GM21717 (cell line): ENCODE results near the gene MAT2B.

Experiments used
- ATAC-seq: cut with Tn5 transposase; IDR thresholded peaks from one replicate; pipeline ENCODE4 v1.9.1; 2021; ENCODE audit warnings: mild to moderate bottlenecking, moderate library complexity; ENCODE audit not compliant: unreplicated experiment

MAT2B gene

DNA sequence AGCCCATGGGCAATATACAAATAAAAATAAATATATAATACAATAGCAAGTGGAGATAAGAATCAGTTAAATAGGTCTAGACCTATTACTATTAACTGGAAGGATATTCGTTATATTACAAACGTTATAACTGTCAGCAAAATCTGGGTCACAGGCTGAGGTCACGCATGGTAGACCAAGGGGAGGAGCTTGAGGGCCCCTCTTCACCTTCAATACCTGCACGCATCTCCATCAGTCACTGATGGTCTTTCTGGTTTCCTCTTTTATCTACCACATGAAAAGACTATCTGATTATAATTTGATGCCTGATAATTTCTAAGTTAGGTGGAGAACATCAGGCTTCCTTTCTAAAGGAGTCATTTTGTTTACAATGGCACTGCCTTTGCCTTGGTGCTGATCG, 43.2 kb downstream of the MAT2B start:
- no peak for ATAC-seq

DNA sequence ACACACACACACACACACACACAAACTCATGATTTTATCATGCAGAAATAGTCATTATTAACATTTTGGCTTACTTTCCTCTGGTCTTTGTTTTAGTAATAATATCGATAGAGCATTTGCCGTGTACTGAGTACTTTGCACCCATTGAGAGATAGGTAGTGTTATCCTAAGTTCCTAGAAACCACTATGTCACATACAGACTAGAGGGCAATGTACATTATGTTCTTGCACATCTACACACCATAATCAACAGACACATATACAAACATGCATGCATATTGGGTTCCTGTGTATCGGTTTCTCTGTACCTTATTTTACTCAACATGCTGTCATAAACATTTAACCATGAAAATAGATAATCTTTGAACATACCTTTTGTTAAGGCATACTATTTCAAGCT, 45.7 kb downstream of the MAT2B start:
- no peak for ATAC-seq

DNA sequence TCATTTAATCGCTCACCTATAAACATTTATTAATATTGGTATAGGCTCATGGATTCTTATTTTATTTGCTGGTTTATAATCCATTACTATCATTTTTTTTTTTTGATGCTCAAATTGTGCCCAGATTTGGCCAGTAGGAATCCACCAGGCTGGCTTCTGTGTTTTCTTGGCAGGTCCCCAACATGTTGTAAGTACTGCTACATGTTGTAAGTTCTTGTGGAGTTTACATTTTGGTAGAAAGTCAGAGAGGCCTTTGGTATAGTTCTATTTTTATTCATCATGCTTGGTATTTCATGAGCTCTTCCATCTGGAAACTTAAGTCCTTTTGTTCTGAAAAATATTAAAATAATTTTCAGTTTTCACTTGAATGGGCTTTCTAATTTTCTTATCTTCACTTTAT, 47.1 kb downstream of the MAT2B start:
- no peak for ATAC-seq

- ATAC-seq: no peak
Measured at GRCh38 chr5:163561339-163561738, 55.9 kb downstream of the MAT2B start.

GRCh38 chr5:163562071-163562470, 56.7 kb downstream of the MAT2B start:
- no peak for ATAC-seq

DNA sequence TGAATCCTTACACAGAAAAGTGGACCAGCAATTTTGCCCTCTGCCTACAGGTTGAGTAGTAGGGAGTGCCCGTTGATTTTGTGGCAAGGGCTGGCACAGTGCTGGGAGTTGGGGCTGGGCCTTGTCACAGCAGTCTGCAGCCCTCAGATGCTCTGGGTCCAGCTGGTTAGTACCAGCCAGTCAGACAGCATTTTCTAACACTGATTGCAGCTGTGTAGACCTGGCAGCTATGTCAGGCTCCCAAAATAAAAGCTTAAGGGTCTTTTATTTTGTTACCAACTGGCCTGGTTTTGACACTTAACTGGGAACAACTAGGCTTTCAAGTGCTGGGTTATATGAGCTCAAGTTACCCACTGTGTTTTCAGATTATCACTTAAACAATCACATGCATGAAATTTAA, 57.7 kb downstream of the MAT2B start:
- ATAC-seq: no peak

DNA sequence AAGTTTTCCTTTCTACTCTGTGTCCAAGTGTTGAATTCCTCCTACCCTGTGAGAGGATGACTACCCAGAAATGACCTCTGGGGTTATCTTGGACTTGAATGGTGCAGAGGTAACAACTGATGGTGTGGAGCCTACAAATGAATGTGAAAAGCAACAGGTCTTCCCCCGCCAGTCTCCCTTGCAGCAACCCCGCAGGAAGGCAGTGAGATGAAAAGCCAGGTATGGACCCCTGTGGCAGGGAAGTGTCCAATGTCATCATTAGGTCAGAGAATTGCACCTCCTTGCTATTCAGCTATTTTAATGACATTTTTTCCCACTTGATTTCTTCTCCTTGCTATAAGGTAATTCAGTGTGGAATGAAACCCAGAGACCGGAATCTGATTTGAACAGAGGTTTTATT, 58.5 kb downstream of the MAT2B start:
- no peak for ATAC-seq

- ATAC-seq: peak; percentile 36
Measured at GRCh38 chr5:163564321-163564938, 59.0 kb downstream of the MAT2B start.

GRCh38 chr5:163565492-163565891, 60.1 kb downstream of the MAT2B start:
- ATAC-seq: no peak

GRCh38 chr5:163565931-163566608, 60.7 kb downstream of the MAT2B start:
- ATAC-seq: peak; percentile 73

GRCh38 chr5:163566678-163567077, 61.3 kb downstream of the MAT2B start:
- ATAC-seq: peak; percentile 6

- ATAC-seq: no peak
Measured at GRCh38 chr5:163567811-163568210, 62.4 kb downstream of the MAT2B start.
